Measurements from ENCODE around the gene GLG1. TPM values are rescaled to one million over a fixed set of nuclear protein-coding genes. Genes with fewer than 3 reads are reported as not detected.

GLG1 gene
- total RNA-seq, 1 experiment from 2014 or later, result 99.1 TPM

DNA sequence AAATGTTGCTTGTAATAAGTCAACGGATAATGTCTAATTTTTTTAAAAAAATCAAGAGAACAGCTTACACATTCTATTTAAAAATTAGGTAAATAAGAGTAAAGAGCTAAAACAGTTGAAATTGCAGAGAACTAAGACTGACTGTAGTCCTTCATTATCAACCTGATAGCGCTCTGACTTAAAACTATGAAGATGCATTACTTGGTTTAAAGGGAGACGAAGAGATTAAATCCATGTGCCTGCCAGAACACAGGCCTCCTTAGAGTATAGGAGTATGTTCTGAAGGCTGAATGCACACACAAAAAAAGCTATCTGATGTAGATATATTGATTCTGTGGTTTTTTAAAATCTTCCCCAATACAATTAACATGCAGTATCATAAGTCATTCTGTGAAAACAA, 28.5 kb downstream of the GLG1 start:
- no TSS peak for BruUV-seq (replicated peaks)
- peak overlapping the region; percentile 25 for H3K27ac Mint-ChIP-seq (ENCODE audit: low read depth, unreplicated experiment)
- intact Hi-C loops (cut with micrococcal nuclease), result no loop called here
- H3K27me3 Mint-ChIP-seq (ENCODE audit: insufficient read depth, unreplicated experiment), result no peaks in the 10 kb centered on the region
- peaks cover 17% of the 10 kb centered on the region for H3K36me3 Mint-ChIP-seq (ENCODE audit: insufficient read depth, unreplicated experiment)
- H3K9me3 Mint-ChIP-seq (ENCODE audit: unreplicated experiment), result no peaks in the 10 kb centered on the region
- TF ChIP-seq CTCF (IDR thresholded peaks at IDR 0.05; ENCODE audit: unreplicated experiment), result no peak
- CTCF ChIA-PET, result interaction anchor here (0.6 kb wide), 1 partner anchor 17 kb away, joined by 4 read pairs; no protein-coding TSS in a partner anchor
- H3K4me3 Mint-ChIP-seq (ENCODE audit: unreplicated experiment), result no peak overlapping the region
- H3K4me1 Mint-ChIP-seq (ENCODE audit: insufficient read depth, unreplicated experiment), result peaks cover 17% of the 10 kb centered on the region
- POLR2A ChIA-PET, result interaction anchor here (1.0 to 3.3 kb wide), 6 partner anchors 8 to 28 kb away, joined by 4 to 14 read pairs (median 8); partner anchors contain the start of gene GLG1
- DNase-seq (ENCODE audit: unreplicated experiment), result no peak

DNA sequence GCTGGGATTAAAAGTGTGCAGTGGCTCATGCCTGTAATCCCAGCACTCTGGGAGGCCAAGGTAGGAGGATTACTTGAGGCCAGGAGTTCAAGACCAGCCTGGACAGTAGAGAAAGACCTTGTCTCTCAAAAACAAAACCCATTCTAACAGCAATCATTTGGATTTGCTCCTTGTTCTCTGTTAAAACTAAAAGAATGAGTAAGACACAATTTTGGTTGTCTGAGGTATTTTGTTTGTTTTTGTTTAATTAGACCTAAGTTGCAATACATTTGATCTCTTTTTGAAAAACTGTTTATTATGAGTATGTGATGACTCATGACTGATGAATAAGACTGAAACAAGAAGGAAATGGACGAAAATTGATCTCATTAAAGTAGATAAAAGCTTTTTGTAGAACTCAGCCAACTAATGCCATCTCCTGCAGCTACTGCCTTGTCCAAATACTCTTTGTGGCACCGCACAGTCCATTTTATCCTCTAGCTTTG, 29.0 kb downstream of the GLG1 start:
- intact Hi-C loops (cut with micrococcal nuclease), result no loop called here
- Mint-ChIP-seq H3K4me3 (ENCODE audit: unreplicated experiment) (no peak overlapping the region), H3K27me3 (ENCODE audit: insufficient read depth, unreplicated experiment) (no peaks in the 10 kb centered on the region), H3K9me3 (ENCODE audit: unreplicated experiment) (no peaks in the 10 kb centered on the region), H3K4me1 (ENCODE audit: insufficient read depth, unreplicated experiment) (peaks cover 15% of the 10 kb centered on the region), H3K36me3 (ENCODE audit: insufficient read depth, unreplicated experiment) (peaks cover 17% of the 10 kb centered on the region), H3K27ac (ENCODE audit: low read depth, unreplicated experiment) (peak overlapping the region; percentile 25)
- ChIA-PET POLR2A (interaction anchor here (1.0 to 3.3 kb wide), 6 partner anchors 8 to 29 kb away, joined by 4 to 14 read pairs (median 8); partner anchors contain the start of gene GLG1), CTCF (no interaction called here)
- no peak for TF ChIP-seq CTCF (IDR thresholded peaks at IDR 0.05; ENCODE audit: unreplicated experiment)
- peak; percentile 52 for DNase-seq (ENCODE audit: unreplicated experiment)
- BruUV-seq (replicated peaks), result no TSS peak

GRCh38 chr16:74575807-74576643, 30.9 kb downstream of the GLG1 start:
- no peaks in the 10 kb centered on the region for H3K27me3 Mint-ChIP-seq (ENCODE audit: insufficient read depth, unreplicated experiment)
- DNase-seq (ENCODE audit: unreplicated experiment), result no peak
- no peak for TF ChIP-seq CTCF (IDR thresholded peaks at IDR 0.05; ENCODE audit: unreplicated experiment)
- H3K27ac Mint-ChIP-seq (ENCODE audit: low read depth, unreplicated experiment), result no peak overlapping the region
- ChIA-PET POLR2A (interaction anchor here (1.4 kb wide), 1 partner anchor 7 kb away, joined by 4 read pairs; no protein-coding TSS in a partner anchor), CTCF (interaction anchor here (0.5 to 0.6 kb wide), 2 partner anchors 9 to 27 kb away, joined by 3 to 8 read pairs; no protein-coding TSS in a partner anchor)
- BruUV-seq (replicated peaks), result no TSS peak
- intact Hi-C loops (cut with micrococcal nuclease), result no loop called here
- no peaks in the 10 kb centered on the region for H3K9me3 Mint-ChIP-seq (ENCODE audit: unreplicated experiment)
- peaks cover 17% of the 10 kb centered on the region for H3K36me3 Mint-ChIP-seq (ENCODE audit: insufficient read depth, unreplicated experiment)
- H3K4me1 Mint-ChIP-seq (ENCODE audit: insufficient read depth, unreplicated experiment), result peaks cover 14% of the 10 kb centered on the region
- no peak overlapping the region for H3K4me3 Mint-ChIP-seq (ENCODE audit: unreplicated experiment)

- no peak overlapping the region for H3K27ac Mint-ChIP-seq (ENCODE audit: low read depth, unreplicated experiment)
Observed at GRCh38 chr16:74575175-74575806, 31.6 kb downstream of the GLG1 start.

More at GRCh38 chr16:74575175-74575806, 31.6 kb downstream of the GLG1 start:
- ChIA-PET CTCF (interaction anchor here (0.5 to 0.6 kb wide), 2 partner anchors 8 to 28 kb away, joined by 3 to 8 read pairs; no protein-coding TSS in a partner anchor), POLR2A (no interaction called here)
- no peaks in the 10 kb centered on the region for H3K9me3 Mint-ChIP-seq (ENCODE audit: unreplicated experiment)
- BruUV-seq (replicated peaks), result no TSS peak
- H3K4me3 Mint-ChIP-seq (ENCODE audit: unreplicated experiment), result no peak overlapping the region
- TF ChIP-seq CTCF (IDR thresholded peaks at IDR 0.05; ENCODE audit: unreplicated experiment), result no peak
- peaks cover 19% of the 10 kb centered on the region for H3K36me3 Mint-ChIP-seq (ENCODE audit: insufficient read depth, unreplicated experiment)
- peaks cover 17% of the 10 kb centered on the region for H3K4me1 Mint-ChIP-seq (ENCODE audit: insufficient read depth, unreplicated experiment)
- DNase-seq (ENCODE audit: unreplicated experiment), result no peak
- intact Hi-C loops (cut with micrococcal nuclease), result no loop called here
- no peaks in the 10 kb centered on the region for H3K27me3 Mint-ChIP-seq (ENCODE audit: insufficient read depth, unreplicated experiment)

Data from MCF 10A (cell line).